ENCODE results near the gene CROCC2.

Gene CROCC2

GRCh38 chr2:240960309-240960970 lies 54.3 kb downstream of the CROCC2 start:
- no peak for DNase-seq (ENCODE audit: low read depth, low spot score)
- H3K4me1 ChIP-seq (ENCODE audit: control insufficient read depth, insufficient read depth, low read length), result peaks cover 4% of the 10 kb centered on the region

GRCh38 chr2:240960971-240961876 lies 55.1 kb downstream of the CROCC2 start:
- no peak for DNase-seq (ENCODE audit: low read depth, low spot score)
- 100% methylated on average over 7 of the region's 27 CpGs for WGBS (ENCODE audit: insufficient coverage, insufficient read length)
- Histone ChIP-seq H3K36me3 (ENCODE audit: control insufficient read depth, insufficient read depth, low read length) (no peaks in the 10 kb centered on the region), H3K4me1 (ENCODE audit: control insufficient read depth, insufficient read depth, low read length) (peaks cover 4% of the 10 kb centered on the region), H3K27ac (ENCODE audit: low read length) (no peak overlapping the region), H3K4me3 (ENCODE audit: low read length) (no peak overlapping the region), H3K9me3 (ENCODE audit: control insufficient read depth, insufficient read depth, low read length) (no peaks in the 10 kb centered on the region), H3K27me3 (ENCODE audit: control insufficient read depth, insufficient read depth, low read length) (no peaks in the 10 kb centered on the region)

More at GRCh38 chr2:240960309-240960970, 54.3 kb downstream of the CROCC2 start:
- no peaks in the 10 kb centered on the region for H3K27me3 ChIP-seq (ENCODE audit: control insufficient read depth, insufficient read depth, low read length)
- no CpG with 5 or more reads among the region's 28 CpGs for WGBS (ENCODE audit: insufficient coverage, insufficient read length)
- H3K4me3 ChIP-seq (ENCODE audit: low read length), result no peak overlapping the region
- no peak overlapping the region for H3K27ac ChIP-seq (ENCODE audit: low read length)
- no peaks in the 10 kb centered on the region for H3K36me3 ChIP-seq (ENCODE audit: control insufficient read depth, insufficient read depth, low read length)
- no peaks in the 10 kb centered on the region for H3K9me3 ChIP-seq (ENCODE audit: control insufficient read depth, insufficient read depth, low read length)

GRCh38 chr2:240961910-240962299 lies 55.8 kb downstream of the CROCC2 start:
- H3K27ac ChIP-seq (ENCODE audit: low read length), result no peak overlapping the region

GRCh38 chr2:240962300-240963064 lies 56.3 kb downstream of the CROCC2 start:
- no peak for DNase-seq (ENCODE audit: low read depth, low spot score)
- H3K9me3 ChIP-seq (ENCODE audit: control insufficient read depth, insufficient read depth, low read length), result no peaks in the 10 kb centered on the region
- H3K4me3 ChIP-seq (ENCODE audit: low read length), result no peak overlapping the region
- H3K27me3 ChIP-seq (ENCODE audit: control insufficient read depth, insufficient read depth, low read length), result no peaks in the 10 kb centered on the region
- no peak overlapping the region for H3K27ac ChIP-seq (ENCODE audit: low read length)
- H3K36me3 ChIP-seq (ENCODE audit: control insufficient read depth, insufficient read depth, low read length), result no peaks in the 10 kb centered on the region
- peaks cover 4% of the 10 kb centered on the region for H3K4me1 ChIP-seq (ENCODE audit: control insufficient read depth, insufficient read depth, low read length)
- WGBS (ENCODE audit: insufficient coverage, insufficient read length), result no CpG with 5 or more reads among the region's 29 CpGs

More at GRCh38 chr2:240961910-240962299, 55.8 kb downstream of the CROCC2 start:
- H3K4me3 ChIP-seq (ENCODE audit: low read length), result no peak overlapping the region
- no peaks in the 10 kb centered on the region for H3K36me3 ChIP-seq (ENCODE audit: control insufficient read depth, insufficient read depth, low read length)
- peaks cover 4% of the 10 kb centered on the region for H3K4me1 ChIP-seq (ENCODE audit: control insufficient read depth, insufficient read depth, low read length)
- DNase-seq (ENCODE audit: low read depth, low spot score), result no peak
- no peaks in the 10 kb centered on the region for H3K9me3 ChIP-seq (ENCODE audit: control insufficient read depth, insufficient read depth, low read length)
- WGBS (ENCODE audit: insufficient coverage, insufficient read length), result 100% methylated on average over 5 of the region's 12 CpGs
- H3K27me3 ChIP-seq (ENCODE audit: control insufficient read depth, insufficient read depth, low read length), result no peaks in the 10 kb centered on the region

GRCh38 chr2:240963065-240963867 lies 57.1 kb downstream of the CROCC2 start:
- H3K36me3 ChIP-seq (ENCODE audit: control insufficient read depth, insufficient read depth, low read length), result no peaks in the 10 kb centered on the region
- H3K27ac ChIP-seq (ENCODE audit: low read length), result no peak overlapping the region
- DNase-seq (ENCODE audit: low read depth, low spot score), result no peak
- H3K9me3 ChIP-seq (ENCODE audit: control insufficient read depth, insufficient read depth, low read length), result no peaks in the 10 kb centered on the region
- no peak overlapping the region for H3K4me3 ChIP-seq (ENCODE audit: low read length)
- peaks cover 4% of the 10 kb centered on the region for H3K4me1 ChIP-seq (ENCODE audit: control insufficient read depth, insufficient read depth, low read length)
- no CpG with 5 or more reads among the region's 33 CpGs for WGBS (ENCODE audit: insufficient coverage, insufficient read length)
- H3K27me3 ChIP-seq (ENCODE audit: control insufficient read depth, insufficient read depth, low read length), result no peaks in the 10 kb centered on the region

GRCh38 chr2:240963868-240964703 lies 58.0 kb downstream of the CROCC2 start:
- H3K4me3 ChIP-seq (ENCODE audit: low read length), result no peak overlapping the region
- no CpG with 5 or more reads among the region's 20 CpGs for WGBS (ENCODE audit: insufficient coverage, insufficient read length)
- H3K27me3 ChIP-seq (ENCODE audit: control insufficient read depth, insufficient read depth, low read length), result no peaks in the 10 kb centered on the region
- no peaks in the 10 kb centered on the region for H3K36me3 ChIP-seq (ENCODE audit: control insufficient read depth, insufficient read depth, low read length)
- DNase-seq (ENCODE audit: low read depth, low spot score), result no peak
- no peak overlapping the region for H3K27ac ChIP-seq (ENCODE audit: low read length)
- H3K9me3 ChIP-seq (ENCODE audit: control insufficient read depth, insufficient read depth, low read length), result no peaks in the 10 kb centered on the region
- H3K4me1 ChIP-seq (ENCODE audit: control insufficient read depth, insufficient read depth, low read length), result peaks cover 4% of the 10 kb centered on the region

- Histone ChIP-seq H3K4me1 (ENCODE audit: control insufficient read depth, insufficient read depth, low read length) (peaks cover 4% of the 10 kb centered on the region), H3K9me3 (ENCODE audit: control insufficient read depth, insufficient read depth, low read length) (no peaks in the 10 kb centered on the region), H3K36me3 (ENCODE audit: control insufficient read depth, insufficient read depth, low read length) (no peaks in the 10 kb centered on the region), H3K27me3 (ENCODE audit: control insufficient read depth, insufficient read depth, low read length) (no peaks in the 10 kb centered on the region), H3K4me3 (ENCODE audit: low read length) (no peak overlapping the region), H3K27ac (ENCODE audit: low read length) (no peak overlapping the region)
- no CpG with 5 or more reads among the region's 15 CpGs for WGBS (ENCODE audit: insufficient coverage, insufficient read length)
- DNase-seq (ENCODE audit: low read depth, low spot score), result no peak
Observed at GRCh38 chr2:240964704-240965295, 58.7 kb downstream of the CROCC2 start.

GRCh38 chr2:240965296-240965904 lies 59.3 kb downstream of the CROCC2 start:
- Histone ChIP-seq H3K36me3 (ENCODE audit: control insufficient read depth, insufficient read depth, low read length) (no peaks in the 10 kb centered on the region), H3K4me3 (ENCODE audit: low read length) (no peak overlapping the region), H3K27me3 (ENCODE audit: control insufficient read depth, insufficient read depth, low read length) (no peaks in the 10 kb centered on the region), H3K9me3 (ENCODE audit: control insufficient read depth, insufficient read depth, low read length) (no peaks in the 10 kb centered on the region), H3K4me1 (ENCODE audit: control insufficient read depth, insufficient read depth, low read length) (peaks cover 4% of the 10 kb centered on the region), H3K27ac (ENCODE audit: low read length) (no peak overlapping the region)
- WGBS (ENCODE audit: insufficient coverage, insufficient read length), result no CpG with 5 or more reads among the region's 22 CpGs
- no peak for DNase-seq (ENCODE audit: low read depth, low spot score)
